B cell (primary cell): ENCODE measurements around the gene NUAK2. TPM values are rescaled to one million over a fixed set of nuclear protein-coding genes. Genes with fewer than 3 reads are reported as not detected.

Experiments
- ATAC-seq: fragments of 200-7000 bp; cut with Tn5 transposase; one replicate; pipeline ENCODE4 v1.10.0; 2021; ENCODE audit warnings: low read depth, mild to moderate bottlenecking, moderate number of reproducible peaks, moderate library complexity
- CTCF ChIA-PET: fragments of 350-600 bp; sonication (Branson Sonifier 250); formaldehyde crosslinking; loops from one replicate; lab custom pipeline; 2021; ENCODE audit warnings: antibody characterized with exemption, inconsistent platforms; lab: Charles Lee
- POLR2A ChIA-PET: fragments of 350-600 bp; sonication (Branson Sonifier 250); formaldehyde crosslinking; loops from one replicate; lab custom pipeline; 2021; ENCODE audit warnings: antibody characterized with exemption; lab: Charles Lee
- DNase-seq: peaks from one replicate; pipeline ENCODE4 v3.0.0; 2013
- H2AFZ ChIP-seq: 2 replicates; pipeline ENCODE4 v1.6.1; 2012; ENCODE audit warnings: mild to moderate bottlenecking, low read depth, low read length; ENCODE audit not compliant: insufficient read depth, poor library complexity, severe bottlenecking
- H3K27ac ChIP-seq, 2 donors: 1 replicate in 1 of 2; 2 replicates in 1 of 2; pipeline ENCODE4 v1.5.1; 2012 to 2013; ENCODE audit warnings: low read length in 2 of 2, mild to moderate bottlenecking in 2 of 2, moderate library complexity in 1 of 2
- H3K27me3 ChIP-seq, 4 experiments: fragments of 200-600 bp in 1 of 4; sonication (generic) in 1 of 4; replicated peaks in 1 of 4; 1 replicate in 2 of 4; 2 replicates in 2 of 4; pipeline versions ENCODE4 v1.6.1 to v1.7.0; 2013 to 2016; ENCODE audit warnings: low read length in 3 of 4, mild to moderate bottlenecking in 2 of 4, mixed read lengths in 1 of 4, moderate library complexity in 1 of 4; ENCODE audit not compliant: insufficient read depth in 4 of 4, control insufficient read depth in 3 of 4; ENCODE audit errors: control extremely low read depth in 1 of 4
- H3K36me3 ChIP-seq, 2 experiments: replicated peaks in 1 of 2; 1 replicate in 1 of 2; 2 replicates in 1 of 2; pipeline versions ENCODE4 v1.6.1 to v1.7.1; 2013; ENCODE audit warnings: low read length in 1 of 2; ENCODE audit not compliant: insufficient read depth in 2 of 2, control insufficient read depth in 1 of 2; ENCODE audit errors: control extremely low read depth in 1 of 2, extremely low read depth in 1 of 2
- H3K4me1 ChIP-seq, 2 donors: fragments of 200-600 bp in 1 of 2; sonication (generic) in 1 of 2; 1 replicate in 1 of 2; 2 replicates in 1 of 2; pipeline versions ENCODE4 v1.5.1 to v1.6.1; 2013 to 2017; ENCODE audit warnings: low read length in 2 of 2; ENCODE audit not compliant: control insufficient read depth in 2 of 2, insufficient read depth in 2 of 2
- H3K4me2 ChIP-seq: replicated peaks from 2 replicates; pipeline ENCODE3; 2012; ENCODE audit warnings: mild to moderate bottlenecking, low read depth, low read length; ENCODE audit not compliant: poor library complexity, severe bottlenecking
- H3K4me3 ChIP-seq, 5 experiments: fragments of 200-600 bp in 1 of 5; sonication (generic) in 1 of 5; 1 replicate in 3 of 5; 2 replicates in 2 of 5; pipeline versions ENCODE4 v1.5.1 to v1.7.0; 2011 to 2016; ENCODE audit warnings: low read length in 4 of 5, mild to moderate bottlenecking in 4 of 5, low read depth in 2 of 5, control low read depth in 1 of 5, moderate library complexity in 1 of 5; ENCODE audit not compliant: insufficient read depth in 1 of 5; ENCODE audit errors: control extremely low read depth in 1 of 5, extremely low read depth in 1 of 5
- H3K79me2 ChIP-seq: fragments of 200-600 bp; sonication (generic); one replicate; pipeline ENCODE4 v1.6.0; 2016; ENCODE audit warnings: low read length; ENCODE audit not compliant: control insufficient read depth, insufficient read depth
- H3K9ac ChIP-seq: fragments of 200-600 bp; sonication (generic); 2 replicates; pipeline ENCODE4 v1.6.1; 2017; ENCODE audit warnings: mild to moderate bottlenecking, low read length, moderate library complexity
- H3K9me3 ChIP-seq, 3 donors: one replicate each; pipeline versions ENCODE4 v1.6.1 to v1.7.1; 2013; ENCODE audit warnings: low read length in 2 of 3; ENCODE audit not compliant: control insufficient read depth in 2 of 3, insufficient read depth in 1 of 3; ENCODE audit errors: control extremely low read depth in 1 of 3
- H4K20me1 ChIP-seq: 2 replicates; pipeline ENCODE4 v1.6.0; 2012; ENCODE audit warnings: mild to moderate bottlenecking, low read length; ENCODE audit not compliant: insufficient read depth, control insufficient read depth, poor library complexity, severe bottlenecking
- H3K27ac Mint-ChIP-seq: one replicate; pipeline ENCODE4 v1.8.0; 2021; ENCODE audit warnings: mixed read lengths
- H3K27me3 Mint-ChIP-seq: one replicate; pipeline ENCODE4 v1.8.0; 2021; ENCODE audit warnings: mixed read lengths
- H3K4me1 Mint-ChIP-seq: one replicate; pipeline ENCODE4 v1.8.0; 2021; ENCODE audit warnings: mixed read lengths
- H3K4me3 Mint-ChIP-seq: one replicate; pipeline ENCODE4 v1.8.0; 2021; ENCODE audit warnings: mixed read lengths
- H3K9me3 Mint-ChIP-seq: one replicate; pipeline ENCODE4 v1.8.0; 2022; ENCODE audit warnings: mixed read lengths; ENCODE audit not compliant: insufficient read depth
- EZH2 ChIP-seq: IDR thresholded peaks from 2 replicates; pipeline ENCODE4 v1.6.1; 2012; ENCODE audit warnings: borderline replicate concordance, low read depth, mild to moderate bottlenecking, moderate library complexity, low read length; ENCODE audit not compliant: insufficient read depth, poor library complexity, severe bottlenecking
- WGBS: methylation state at CpG from one replicate; pipeline ENCODE4 v1.1.5; 2013; ENCODE audit warnings: missing lambda C conversion rate; ENCODE audit not compliant: insufficient coverage; 5-methylcytosine and 5-hydroxymethylcytosine counted together
- intact Hi-C: fragments of 100-400 bp; cut with micrococcal nuclease; formaldehyde crosslinking; loops from one replicate; pipeline ENCODE4 v1.10.0; 2022
- polyA plus RNA-seq: library from polyadenylated mRNA; depleted of rRNA; stranded (reverse); fragments of >200 nt; gene quantifications from 2 replicates; pipeline ENCODE4 v1.2.3, GENCODE V29; 2012
- total RNA-seq, 2 donors: library from RNA; stranded (reverse); fragments of 120-200 nt in 1 of 2; gene quantifications; 1 replicate in 1 of 2; 2 replicates in 1 of 2; pipeline versions ENCODE4 v1.2.3 to v1.2.4, GENCODE V29; 2013 to 2022
- TF ChIP-seq, protein P1 (sequence below): fragments of 200-600 bp; IDR thresholded peaks from one replicate; pipeline ENCODE4 v1.8.0; 2022; ENCODE audit warnings: antibody characterized with exemption, mild to moderate bottlenecking

NUAK2 gene
- total and polyA plus RNA-seq, 2 donors (not counting 1 experiment from before 2014, with no cell fraction given): 37.9 to 102 TPM

DNA sequence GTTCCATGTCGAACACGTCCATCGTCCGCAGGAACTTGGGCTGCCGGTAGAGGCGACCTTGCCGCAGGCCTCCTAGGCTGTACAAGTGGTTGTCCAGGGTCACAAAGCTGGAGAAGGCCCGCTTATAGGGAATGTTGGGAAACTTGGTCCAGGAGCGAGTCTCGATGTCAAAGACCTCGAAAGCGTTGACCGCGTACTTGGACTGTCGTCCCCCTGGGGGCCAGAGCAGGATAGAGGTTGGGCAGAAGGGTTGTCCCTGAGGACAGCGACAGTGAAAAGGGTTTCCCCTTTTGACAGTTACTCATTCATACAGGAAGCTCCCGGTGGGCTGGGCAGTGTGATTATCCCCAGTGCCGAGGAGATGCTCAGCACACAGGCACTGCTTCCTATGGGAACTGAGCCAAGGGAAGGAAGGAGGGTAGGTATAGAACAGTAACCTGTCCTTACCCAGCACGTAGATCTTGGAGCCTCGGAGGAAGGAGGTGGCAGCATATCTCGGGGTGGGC lies 17.7 kb upstream of the NUAK2 start:
- H3K36me3 ChIP-seq: no peaks in the 10 kb centered on the region
- H3K27ac ChIP-seq: no peak overlapping the region
- H3K4me3 Mint-ChIP-seq: no peak overlapping the region
- H3K9ac ChIP-seq: no peak overlapping the region
- no peak overlapping the region for H2AFZ ChIP-seq
- ChIA-PET CTCF (interaction anchor here (1.1 to 32.7 kb wide), 8 partner anchors 10 to 185 kb away, joined by 5 to 2421 read pairs (median 16); partner anchors contain the start of genes KLHDC8A and NUAK2), POLR2A (interaction anchor here (0.5 kb wide), 1 partner anchor 72 kb away, joined by 4 read pairs; no protein-coding TSS in a partner anchor)
- no peaks in the 10 kb centered on the region for H4K20me1 ChIP-seq
- peak overlapping the region; percentile 56 for H3K27ac Mint-ChIP-seq
- peaks cover 0 to 13% (median 4%) of the 10 kb centered on the region in 4 experiments for H3K27me3 ChIP-seq
- DNase-seq: no peak
- H3K9me3 ChIP-seq: peaks cover 0 to 9% (median 0%) of the 10 kb centered on the region in 3 donors
- intact Hi-C loops: no loop called here
- H3K79me2 ChIP-seq: no peaks in the 10 kb centered on the region
- H3K9me3 Mint-ChIP-seq: no peaks in the 10 kb centered on the region
- WGBS: 73% methylated on average over 21 of the region's 21 CpGs
- H3K27me3 Mint-ChIP-seq: peaks cover 1% of the 10 kb centered on the region
- H3K4me2 ChIP-seq: no peak overlapping the region
- peaks cover 9 to 16% of the 10 kb centered on the region in 2 donors for H3K4me1 ChIP-seq
- H3K4me1 Mint-ChIP-seq: peaks cover 21% of the 10 kb centered on the region
- TF ChIP-seq, protein P1, sequence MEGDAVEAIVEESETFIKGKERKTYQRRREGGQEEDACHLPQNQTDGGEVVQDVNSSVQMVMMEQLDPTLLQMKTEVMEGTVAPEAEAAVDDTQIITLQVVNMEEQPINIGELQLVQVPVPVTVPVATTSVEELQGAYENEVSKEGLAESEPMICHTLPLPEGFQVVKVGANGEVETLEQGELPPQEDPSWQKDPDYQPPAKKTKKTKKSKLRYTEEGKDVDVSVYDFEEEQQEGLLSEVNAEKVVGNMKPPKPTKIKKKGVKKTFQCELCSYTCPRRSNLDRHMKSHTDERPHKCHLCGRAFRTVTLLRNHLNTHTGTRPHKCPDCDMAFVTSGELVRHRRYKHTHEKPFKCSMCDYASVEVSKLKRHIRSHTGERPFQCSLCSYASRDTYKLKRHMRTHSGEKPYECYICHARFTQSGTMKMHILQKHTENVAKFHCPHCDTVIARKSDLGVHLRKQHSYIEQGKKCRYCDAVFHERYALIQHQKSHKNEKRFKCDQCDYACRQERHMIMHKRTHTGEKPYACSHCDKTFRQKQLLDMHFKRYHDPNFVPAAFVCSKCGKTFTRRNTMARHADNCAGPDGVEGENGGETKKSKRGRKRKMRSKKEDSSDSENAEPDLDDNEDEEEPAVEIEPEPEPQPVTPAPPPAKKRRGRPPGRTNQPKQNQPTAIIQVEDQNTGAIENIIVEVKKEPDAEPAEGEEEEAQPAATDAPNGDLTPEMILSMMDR: no peak
- TF ChIP-seq EZH2: no peak
- no peak for ATAC-seq
- no peak overlapping the region for H3K4me3 ChIP-seq

DNA sequence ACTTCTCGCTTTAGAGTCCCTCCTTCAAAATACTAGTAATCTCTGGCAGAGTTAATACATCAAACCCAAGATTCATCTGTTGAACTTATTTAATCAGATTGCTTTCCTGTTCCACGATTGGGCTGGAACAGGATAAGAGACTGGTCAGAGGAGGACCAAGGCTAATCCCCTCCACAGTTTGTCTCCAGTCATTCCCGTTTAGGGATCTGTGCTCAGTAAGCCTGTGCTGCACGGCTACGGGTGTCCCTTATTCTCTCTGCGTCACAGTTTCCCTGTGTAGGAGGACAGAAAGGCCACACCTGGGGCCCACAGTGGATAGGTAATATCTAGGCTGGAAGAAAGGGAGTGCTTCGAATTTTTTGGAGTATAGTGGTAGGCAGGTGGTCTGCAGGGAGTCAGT lies 16.5 kb upstream of the NUAK2 start:
- Histone ChIP-seq H3K36me3 (no peaks in the 10 kb centered on the region), H2AFZ (no peak overlapping the region), H3K27ac (no peak overlapping the region), H3K4me3 (no peak overlapping the region), H3K9ac (no peak overlapping the region), H4K20me1 (no peaks in the 10 kb centered on the region), H3K4me1 (peaks cover 0 to 5% of the 10 kb centered on the region in 2 donors), H3K27me3 (peaks cover 0 to 3% (median 1%) of the 10 kb centered on the region in 4 experiments), H3K4me2 (no peak overlapping the region), H3K9me3 (peaks cover 0 to 3% (median 0%) of the 10 kb centered on the region in 3 donors), H3K79me2 (no peaks in the 10 kb centered on the region)
- ChIA-PET POLR2A (no interaction called here), CTCF (interaction anchor here (1.5 to 32.7 kb wide), 7 partner anchors 11 to 321 kb away, joined by 4 to 2421 read pairs (median 85); partner anchors contain the start of genes KLHDC8A and NUAK2)
- DNase-seq (no peak), ATAC-seq (no peak)
- Mint-ChIP-seq H3K4me3 (no peak overlapping the region), H3K9me3 (no peaks in the 10 kb centered on the region), H3K27ac (no peak overlapping the region), H3K4me1 (peaks cover 15% of the 10 kb centered on the region), H3K27me3 (no peaks in the 10 kb centered on the region)
- intact Hi-C loops: no loop called here
- no peak for TF ChIP-seq EZH2
- TF ChIP-seq, protein P1: no peak
- 82% methylated on average over 5 of the region's 7 CpGs for WGBS
